ENCODE data around the gene EXOC4. TPM values are rescaled to one million over a fixed set of nuclear protein-coding genes. Genes with fewer than 3 reads are reported as not detected.

EXOC4 gene
- total RNA-seq, 1 experiment from 2014 or later, result 75.8 TPM

- Histone ChIP-seq H3K56ac (ENCODE audit: insufficient read length, low read depth, low read length) (no peak overlapping the region), H2BK12ac (ENCODE audit: insufficient read length, low read depth, low read length) (no peak overlapping the region), H3K9me3 (ENCODE audit: control insufficient read depth, low read depth, low read length) (no peaks in the 10 kb centered on the region), H3K23me2 (ENCODE audit: insufficient read length, low read depth, low read length, poor library complexity, severe bottlenecking) (no peaks in the 10 kb centered on the region), H3K4me2 (ENCODE audit: insufficient read depth, insufficient read length, low read length) (no peak overlapping the region), H3K79me2 (ENCODE audit: insufficient read depth, low read length) (no peaks in the 10 kb centered on the region), H3K27ac (ENCODE audit: insufficient read length, low read depth, low read length) (no peak overlapping the region), H2BK120ac (ENCODE audit: low read depth, low read length, poor library complexity, severe bottlenecking) (no peak overlapping the region), H4K8ac (replicated peaks; ENCODE audit: insufficient read length, low read depth, low read length) (no peak overlapping the region), H2AK5ac (ENCODE audit: insufficient read length, low read length) (no peak overlapping the region), H3K4me1 (ENCODE audit: insufficient read depth, low read length) (peaks cover 2% of the 10 kb centered on the region; the same call in 1 of the 2 replicates), H3K4ac (ENCODE audit: low read depth, low read length) (no peak overlapping the region), H3K27me3 (ENCODE audit: insufficient read depth, low read length) (no peaks in the 10 kb centered on the region), H4K91ac (ENCODE audit: insufficient read length, low read depth, low read length) (no peak overlapping the region), H2BK5ac (ENCODE audit: insufficient read length, low read length) (no peak overlapping the region), H2BK20ac (ENCODE audit: low read depth, low read length, poor library complexity, severe bottlenecking) (no peak overlapping the region), H4K5ac (ENCODE audit: insufficient read length, low read depth, low read length) (no peak overlapping the region), H3K18ac (ENCODE audit: insufficient read length, low read depth, low read length) (no peak overlapping the region), H3T11ph (ENCODE audit: low read length) (no peak overlapping the region), H3K79me1 (ENCODE audit: insufficient read depth, low read depth, low read length, poor library complexity, severe bottlenecking) (no peaks in the 10 kb centered on the region), H2BK15ac (ENCODE audit: low read depth, low read length) (no peak overlapping the region), H4K20me1 (ENCODE audit: control insufficient read depth, insufficient read depth, insufficient read length) (no peaks in the 10 kb centered on the region), H3K9ac (ENCODE audit: extremely low read depth, insufficient read length, low read length) (no peak overlapping the region), H3K23ac (ENCODE audit: insufficient read length, low read depth, low read length) (no peak overlapping the region), H2AFZ (ENCODE audit: low read length) (no peak overlapping the region), H3K14ac (ENCODE audit: insufficient read depth, low read length) (no peak overlapping the region)
- no peaks in the 10 kb centered on the region for H3K36me3 Mint-ChIP-seq (ENCODE audit: insufficient read depth in 1 of 3, low read depth in 3 of 3)
- no peaks in the 10 kb centered on the region for H3K9me3 Mint-ChIP-seq
- WGBS (ENCODE audit: extremely low coverage, insufficient read length, low lambda C conversion rate), result no CpG with 5 or more reads among the region's 3 CpGs
- H3K4me1 Mint-ChIP-seq, result peaks cover 8 to 13% of the 10 kb centered on the region in 2 experiments
- TF ChIP-seq, protein P1, sequence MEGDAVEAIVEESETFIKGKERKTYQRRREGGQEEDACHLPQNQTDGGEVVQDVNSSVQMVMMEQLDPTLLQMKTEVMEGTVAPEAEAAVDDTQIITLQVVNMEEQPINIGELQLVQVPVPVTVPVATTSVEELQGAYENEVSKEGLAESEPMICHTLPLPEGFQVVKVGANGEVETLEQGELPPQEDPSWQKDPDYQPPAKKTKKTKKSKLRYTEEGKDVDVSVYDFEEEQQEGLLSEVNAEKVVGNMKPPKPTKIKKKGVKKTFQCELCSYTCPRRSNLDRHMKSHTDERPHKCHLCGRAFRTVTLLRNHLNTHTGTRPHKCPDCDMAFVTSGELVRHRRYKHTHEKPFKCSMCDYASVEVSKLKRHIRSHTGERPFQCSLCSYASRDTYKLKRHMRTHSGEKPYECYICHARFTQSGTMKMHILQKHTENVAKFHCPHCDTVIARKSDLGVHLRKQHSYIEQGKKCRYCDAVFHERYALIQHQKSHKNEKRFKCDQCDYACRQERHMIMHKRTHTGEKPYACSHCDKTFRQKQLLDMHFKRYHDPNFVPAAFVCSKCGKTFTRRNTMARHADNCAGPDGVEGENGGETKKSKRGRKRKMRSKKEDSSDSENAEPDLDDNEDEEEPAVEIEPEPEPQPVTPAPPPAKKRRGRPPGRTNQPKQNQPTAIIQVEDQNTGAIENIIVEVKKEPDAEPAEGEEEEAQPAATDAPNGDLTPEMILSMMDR (conservative IDR thresholded peaks at IDR 0.05), result no peak
- H3K4me3 Mint-ChIP-seq, result no peak overlapping the region
- H3K27me3 Mint-ChIP-seq (ENCODE audit: low read depth), result no peaks in the 10 kb centered on the region
- no peak for DNase-seq
- no peak overlapping the region for H3K27ac Mint-ChIP-seq
Measured at GRCh38 chr7:133504825-133505224, 251.9 kb downstream of the EXOC4 start.
